ENCODE measurements around the gene MARCHF2.

DNA sequence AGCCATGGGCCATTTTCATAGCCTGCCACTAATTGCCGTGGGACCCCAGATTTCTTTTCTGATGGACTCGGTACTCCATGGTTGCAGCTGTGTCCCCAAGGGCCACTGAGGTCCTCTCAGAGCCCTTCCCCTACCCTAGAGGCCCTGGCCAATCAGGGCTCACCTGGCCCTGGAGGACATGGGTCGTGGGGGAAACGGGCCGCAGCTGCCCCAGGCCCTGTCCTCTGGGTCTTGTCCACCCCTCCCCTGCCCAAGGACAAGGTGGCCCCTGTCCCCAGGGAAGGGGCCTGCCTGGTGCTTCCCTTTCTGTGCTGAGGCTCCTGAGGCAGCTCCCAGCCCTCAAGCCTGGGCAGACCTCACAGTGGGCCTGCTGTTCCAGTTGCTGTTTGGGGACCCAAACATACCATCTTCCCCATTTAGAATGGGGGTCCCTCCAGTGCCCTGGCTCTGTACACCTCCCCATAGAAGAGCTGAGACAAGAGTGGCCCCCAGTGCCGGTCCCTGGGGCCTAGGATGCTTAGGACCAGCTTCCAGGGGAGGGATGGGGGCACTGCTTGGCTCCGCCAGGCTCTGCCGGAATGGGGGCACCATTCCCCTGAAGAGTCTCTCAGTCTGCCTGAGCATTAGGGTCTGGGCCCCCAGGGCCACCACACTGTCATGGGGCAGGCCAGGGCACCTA, 19.8 kb upstream of the MARCHF2 start:
- TF ChIP-seq TAF1 (IDR thresholded peaks at IDR 0.05; ENCODE audit: low read depth, low read length) (no peak), POLR2A (IDR thresholded peaks at IDR 0.05; ENCODE audit: low read depth, low read length) (no peak), SPI1 (IDR thresholded peaks at IDR 0.05; ENCODE audit: low read depth, low read length) (no peak)

All from GM12891 (cell line).